Measurements from ENCODE around the gene RFC1.
"Not testable (repeated sequence)": the region's sequence is repeated elsewhere in the genome, so short reads cannot be mapped to it uniquely, and the experiment has no call there.

Gene RFC1

GRCh38 chr4:39353478-39354253 lies 12.5 kb downstream of the RFC1 start:
- DNase-seq = peak; percentile 90

DNA sequence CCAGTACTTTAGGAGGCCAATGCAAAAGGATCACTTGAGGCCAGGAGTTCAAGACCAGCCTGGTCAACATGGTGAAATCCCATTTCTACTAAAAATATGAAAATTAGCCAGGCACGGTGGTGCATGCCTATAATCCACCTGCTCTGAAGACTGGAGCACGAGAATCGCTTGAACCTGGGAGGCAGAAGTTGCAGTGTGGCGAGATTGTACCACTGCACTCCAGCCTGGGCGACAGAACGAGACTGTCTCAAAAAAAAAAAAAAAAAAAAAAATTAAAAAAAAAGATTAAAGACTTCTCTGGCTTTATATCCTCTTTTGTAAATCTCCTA lies 13.0 kb downstream of the RFC1 start:
- DNase-seq = not testable (repeated sequence)

- no peak for DNase-seq
These were observed 16.8 kb downstream of the RFC1 start for GRCh38 chr4:39349326-39349725.

GRCh38 chr4:39348371-39349315 lies 17.5 kb downstream of the RFC1 start:
- peak; percentile 30 for DNase-seq

DNA sequence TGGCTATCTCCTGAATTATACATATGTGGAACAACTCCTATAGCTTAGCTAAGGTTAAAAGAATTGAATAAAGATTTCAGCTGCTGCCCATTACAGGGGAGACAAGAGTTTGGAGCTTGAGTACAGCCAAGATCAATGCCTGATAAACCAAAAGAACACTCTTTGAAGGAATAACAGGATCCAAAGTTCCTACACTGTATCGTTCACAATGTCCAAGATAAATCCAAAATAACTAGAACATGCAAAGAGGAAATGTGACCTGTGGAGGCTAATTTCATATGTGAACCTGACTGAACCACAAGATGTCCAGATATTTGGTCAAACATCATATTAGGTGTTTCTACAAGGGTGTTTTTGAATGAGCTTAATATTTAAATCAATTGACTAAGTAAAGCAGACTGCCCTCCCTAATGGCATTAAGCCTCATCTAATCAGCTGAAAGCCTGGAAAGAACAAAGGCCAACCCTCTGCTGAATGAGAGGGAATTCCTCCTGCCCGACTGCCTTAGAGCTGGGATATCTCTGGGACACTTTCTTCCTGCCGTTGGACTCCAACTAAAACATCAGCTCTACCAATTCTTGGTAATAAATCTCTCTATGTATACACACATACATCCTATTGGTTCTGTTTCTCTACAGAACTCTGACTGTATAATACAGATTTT lies 19.2 kb downstream of the RFC1 start:
- no peak for DNase-seq

GRCh38 chr4:39342731-39343130 lies 23.4 kb downstream of the RFC1 start:
- DNase-seq = no peak

DNA sequence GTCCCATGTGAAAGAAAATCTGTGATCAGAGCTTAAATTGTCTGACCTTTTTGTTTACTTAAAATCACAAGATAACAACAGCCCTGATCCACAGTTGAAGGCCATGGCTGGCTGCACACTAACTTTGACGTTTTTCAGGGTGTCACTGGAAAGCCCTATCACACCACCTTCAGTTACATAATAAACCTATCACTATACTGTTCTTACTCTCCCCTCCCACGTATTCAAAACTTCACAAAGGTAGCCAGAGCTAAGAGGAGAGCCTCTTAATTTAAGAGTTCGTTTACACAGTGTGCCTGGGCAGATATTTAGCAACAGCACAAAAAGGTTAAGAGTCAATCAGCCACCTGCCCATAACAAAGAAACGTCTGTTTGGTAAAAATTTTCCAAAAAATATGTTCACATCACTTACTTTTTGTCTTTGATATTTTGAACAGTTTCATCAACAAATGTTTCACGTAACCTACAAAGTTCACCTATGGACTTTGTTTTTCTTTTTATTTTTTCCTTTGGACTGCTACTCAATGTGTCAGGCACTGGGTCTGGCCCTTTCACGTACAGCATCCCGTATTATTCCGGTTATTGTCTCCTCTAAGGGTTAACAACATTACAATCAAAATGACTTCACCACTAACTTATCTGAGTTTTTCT lies 25.0 kb downstream of the RFC1 start:
- DNase-seq = no peak

DNA sequence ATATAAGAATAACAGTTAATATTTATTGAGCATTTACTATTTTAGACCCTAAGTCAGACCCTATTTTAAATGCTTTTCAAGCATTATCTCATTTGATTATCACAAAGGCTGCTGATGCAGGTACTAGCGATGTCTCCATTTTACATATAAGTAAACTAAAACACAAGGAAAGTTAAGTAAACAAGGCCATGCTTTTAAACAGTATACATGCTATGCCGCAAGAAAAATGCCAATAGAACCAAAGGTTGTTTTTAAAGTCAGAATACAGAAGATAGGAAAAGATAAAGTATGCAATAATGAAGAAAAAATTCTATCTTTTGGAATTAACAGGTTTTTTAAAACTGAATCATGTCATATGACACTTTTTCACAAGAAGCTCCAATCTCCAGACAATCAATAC lies 26.2 kb downstream of the RFC1 start:
- DNase-seq = no peak

DNA sequence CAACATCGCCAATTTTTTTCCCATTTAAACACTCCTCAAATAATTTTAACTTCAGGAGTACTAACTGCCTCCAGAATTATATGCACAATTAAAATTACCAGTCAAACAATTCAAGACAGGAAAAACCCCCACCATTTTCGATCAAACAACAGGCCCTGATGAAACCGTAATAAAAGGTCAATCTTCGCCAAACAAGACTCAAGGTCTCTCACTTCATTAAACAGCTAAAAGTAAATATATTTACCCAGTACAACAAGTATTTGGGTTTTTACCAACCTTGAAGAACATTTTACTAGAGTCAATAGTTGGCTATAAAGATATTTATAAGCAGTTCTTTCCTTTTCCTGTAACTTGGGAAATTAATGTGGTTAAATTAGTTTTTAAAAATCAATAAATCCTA lies 28.3 kb downstream of the RFC1 start:
- DNase-seq = no peak

DNA sequence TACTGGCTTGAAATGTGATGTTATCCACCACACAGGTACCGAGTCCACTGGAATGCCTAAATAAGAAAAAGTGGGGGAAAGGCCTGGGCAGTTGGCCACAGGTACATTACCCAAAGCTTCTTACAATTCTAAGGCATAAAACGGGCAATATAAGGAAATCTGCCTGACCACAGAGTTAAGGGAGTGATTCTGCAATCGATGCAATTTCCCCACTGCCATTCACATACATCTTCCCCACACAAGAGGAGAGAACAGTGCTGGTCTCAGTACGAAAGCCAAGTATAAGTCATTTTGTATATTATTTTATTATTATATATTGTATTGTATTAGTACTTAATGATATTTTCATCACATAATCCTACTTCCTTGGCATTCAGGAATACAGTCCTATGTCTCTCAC lies 30.6 kb downstream of the RFC1 start:
- no peak for DNase-seq

DNA sequence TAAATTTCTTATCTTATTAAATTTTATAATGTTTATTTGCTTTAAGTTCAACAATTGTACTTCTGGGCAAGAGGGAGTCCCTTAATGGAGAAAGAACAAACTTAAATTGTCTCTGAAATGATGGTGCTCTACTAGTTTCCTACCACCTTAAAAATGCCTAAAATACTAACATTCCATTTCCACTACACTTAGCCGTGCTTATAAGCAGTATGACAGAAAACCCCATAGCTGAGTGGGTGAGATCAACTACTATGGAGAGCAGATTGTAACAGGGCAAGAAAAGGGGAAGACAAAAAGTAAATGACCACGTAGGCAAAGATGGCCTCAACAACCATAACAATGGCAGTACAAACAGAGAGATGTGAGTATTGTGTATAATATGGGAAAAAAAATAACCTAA lies 35.0 kb downstream of the RFC1 start:
- DNase-seq = no peak

- no peak for DNase-seq
These were observed 35.8 kb downstream of the RFC1 start for GRCh38 chr4:39330353-39330752.

GRCh38 chr4:39326468-39326977 lies 39.6 kb downstream of the RFC1 start:
- DNase-seq = no peak

DNA sequence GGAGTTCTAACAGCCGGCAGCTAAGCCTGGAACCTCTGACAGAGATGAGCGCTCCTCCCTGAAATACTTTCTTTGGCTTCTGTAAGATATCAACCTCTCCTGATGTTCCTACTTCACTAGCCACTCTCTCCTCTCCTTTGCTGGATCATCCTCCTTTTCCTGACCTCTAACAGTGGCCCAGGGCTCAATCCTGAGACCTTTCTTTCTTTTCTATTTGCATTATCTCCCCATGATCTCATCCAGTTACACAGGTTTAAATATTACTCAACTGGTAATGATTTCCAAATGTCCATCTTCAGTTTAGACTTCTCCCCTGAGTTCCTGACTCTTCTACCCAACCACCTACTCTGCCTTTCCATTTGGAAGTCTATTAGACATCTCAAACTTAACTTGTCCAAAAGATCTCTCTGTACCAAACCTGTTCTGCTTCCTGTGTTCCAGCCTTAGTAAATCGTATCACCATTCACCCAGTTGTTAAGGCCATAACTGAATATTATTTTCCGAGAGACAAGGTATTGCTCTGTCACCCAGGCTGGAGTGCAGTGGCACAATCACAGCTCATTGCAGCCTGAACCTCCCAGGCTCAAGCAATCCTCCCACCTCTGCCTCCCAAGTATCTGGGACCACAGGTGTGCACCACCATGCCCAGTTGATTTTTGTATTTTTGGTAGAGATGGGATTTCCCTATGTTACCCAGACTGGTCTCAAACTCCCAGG lies 41.1 kb downstream of the RFC1 start:
- no peak for DNase-seq

GRCh38 chr4:39324446-39324845 lies 41.7 kb downstream of the RFC1 start:
- DNase-seq = no peak

- DNase-seq = no peak
These were observed 42.3 kb downstream of the RFC1 start for GRCh38 chr4:39323821-39324220.

DNA sequence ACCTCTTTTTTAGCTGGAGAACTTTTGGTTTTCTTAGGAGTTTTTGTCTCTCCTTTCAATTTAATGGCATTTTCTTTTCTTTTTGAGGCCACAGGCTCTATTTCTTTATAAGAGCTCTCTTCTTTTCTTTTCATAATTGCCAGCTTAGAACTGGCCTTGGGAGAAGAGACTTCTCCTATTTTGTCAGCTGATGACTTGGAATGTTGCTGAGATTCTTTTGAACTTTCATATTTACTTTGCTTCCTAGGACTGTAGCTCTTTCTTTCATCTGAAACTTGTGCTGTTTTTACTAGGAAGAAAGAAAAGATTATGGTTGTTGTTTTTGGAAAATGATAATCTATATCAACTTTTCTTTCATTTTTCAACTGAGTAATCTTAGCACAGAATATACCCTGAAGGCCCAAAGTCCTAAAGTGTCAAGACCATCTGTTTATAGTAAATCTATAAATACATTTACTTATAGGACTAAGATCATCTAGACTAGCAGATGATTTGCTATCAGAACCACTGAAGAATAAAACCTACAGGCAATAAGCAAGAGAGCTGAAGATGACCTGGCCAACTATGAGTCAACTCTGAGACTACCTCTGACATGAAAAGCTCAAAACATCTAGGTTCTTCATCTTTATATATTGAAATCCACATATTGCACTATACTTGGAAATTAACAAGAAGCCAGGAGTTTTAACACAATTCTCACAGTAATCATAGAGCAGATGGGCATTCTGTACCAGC lies 45.6 kb downstream of the RFC1 start:
- DNase-seq = no peak

DNA sequence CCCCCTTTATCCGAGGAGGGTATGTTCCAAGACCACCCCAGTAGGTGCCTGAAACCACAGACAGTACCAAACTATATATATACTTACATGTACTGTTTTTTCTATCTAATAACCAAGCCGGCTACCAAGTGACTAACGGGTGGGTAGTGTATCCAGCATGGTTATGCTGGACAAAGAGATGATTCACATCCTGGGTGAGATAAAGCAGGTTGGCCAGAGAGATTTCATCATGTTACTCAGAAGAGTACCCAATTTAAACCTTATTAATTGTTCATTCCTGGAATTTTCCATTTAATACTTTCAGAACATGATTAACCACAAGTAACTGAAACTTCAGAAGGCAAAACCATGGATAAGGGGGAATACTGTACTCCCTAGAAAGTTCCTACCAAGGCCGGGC lies 46.5 kb downstream of the RFC1 start:
- no peak for DNase-seq

GRCh38 chr4:39312816-39313215 lies 53.3 kb downstream of the RFC1 start:
- no peak for DNase-seq

DNA sequence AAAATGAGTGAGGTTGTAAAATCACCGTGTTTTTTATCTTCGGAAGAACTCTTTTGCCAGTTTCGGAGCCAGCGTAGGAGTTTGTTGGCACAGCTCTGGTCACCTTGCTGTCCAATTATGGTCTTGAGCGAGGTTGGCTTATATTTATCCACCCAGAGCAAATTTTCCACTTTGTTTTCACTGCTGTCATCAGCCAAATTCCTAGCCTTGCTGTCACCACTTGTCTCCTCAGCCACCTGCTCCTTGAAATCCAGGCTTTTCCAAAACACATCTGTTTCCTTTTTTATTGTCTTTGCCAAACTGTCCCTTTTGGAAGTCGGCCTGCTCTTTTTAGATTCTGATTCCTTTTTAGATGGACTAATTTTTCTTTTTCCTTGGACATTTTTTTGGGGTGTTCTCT lies 57.6 kb downstream of the RFC1 start:
- DNase-seq = no peak

GRCh38 chr4:39305912-39306677 lies 60.1 kb downstream of the RFC1 start:
- DNase-seq = no peak

Measured in activated CD4-positive, alpha-beta T cell treated with anti-CD3 and anti-CD28 coated beads, Interleukin-2, amount 50 U/mL, for 16 hours (primary cell).